IMR-90 (cell line): ENCODE results near the gene PSMA6. TPM values are rescaled to one million over a fixed set of nuclear protein-coding genes. Genes with fewer than 3 reads are reported as not detected.

Experiments used
- ATAC-seq: fragments of 200-7000 bp; cut with Tn5 transposase; 2 replicates; pipeline ENCODE4 v1.9.1; 2020; ENCODE audit warnings: low read depth, mild to moderate bottlenecking, moderate library complexity
- BruUV-seq: library from RNA; stranded (reverse); fragments of 400-500 nt; replicated peaks from 2 replicates; lab custom pipeline; 2021; lab: Mats Ljungman, UMichigan
- CTCF ChIA-PET: fragments of 300-600 bp; formaldehyde crosslinking; extraction: SDS; loops from one replicate; lab custom pipeline; 2021; ENCODE audit warnings: antibody characterized with exemption; lab: Yijun Ruan, JAX
- POLR2A ChIA-PET: fragments of 300-600 bp; sonication (Branson Sonifier 250); formaldehyde crosslinking; loops from one replicate; lab custom pipeline; 2022; ENCODE audit warnings: antibody characterized with exemption; ENCODE audit not compliant: unreplicated experiment; lab: Charles Lee
- DNase-seq: peaks from one replicate; pipeline ENCODE4 v3.0.0; 2013
- H2AFZ ChIP-seq: replicated peaks from 2 replicates; pipeline ENCODE3; 2013; ENCODE audit warnings: low read length, mild to moderate bottlenecking; ENCODE audit not compliant: poor library complexity
- H2AK5ac ChIP-seq: 2 replicates; pipeline ENCODE4 v1.6.1; 2013; ENCODE audit warnings: low read depth, low read length, inconsistent platforms
- H2AK9ac ChIP-seq: replicated peaks from 2 replicates; pipeline ENCODE3; 2013; ENCODE audit warnings: mild to moderate bottlenecking, low read depth, low read length, moderate library complexity; ENCODE audit not compliant: poor library complexity
- H2BK120ac ChIP-seq: 2 replicates; pipeline ENCODE4 v1.6.1; 2013; ENCODE audit warnings: low read depth, low read length, inconsistent platforms
- H2BK15ac ChIP-seq: 3 replicates; pipeline ENCODE4 v1.6.1; 2013; ENCODE audit warnings: low read depth, low read length, inconsistent platforms
- H2BK20ac ChIP-seq: 2 replicates; pipeline ENCODE4 v1.6.1; 2013; ENCODE audit warnings: low read depth, mild to moderate bottlenecking, inconsistent platforms, low read length, moderate library complexity
- H2BK5ac ChIP-seq: 2 replicates; pipeline ENCODE4 v1.6.1; 2013; ENCODE audit warnings: mild to moderate bottlenecking, low read depth, low read length, inconsistent platforms; ENCODE audit not compliant: poor library complexity, severe bottlenecking
- H3K14ac ChIP-seq: replicated peaks from 2 replicates; pipeline ENCODE4 v1.6.1; 2013; ENCODE audit warnings: low read depth, low read length, inconsistent platforms
- H3K18ac ChIP-seq: 2 replicates; pipeline ENCODE4 v1.6.1; 2013; ENCODE audit warnings: low read depth, low read length, control low read depth
- H3K23ac ChIP-seq: 2 replicates; pipeline ENCODE4 v1.6.1; 2013; ENCODE audit warnings: low read depth, low read length, inconsistent platforms
- H3K27ac ChIP-seq: 2 replicates; pipeline ENCODE4 v1.5.1; 2013; ENCODE audit warnings: mild to moderate bottlenecking, control low read depth, low read length; ENCODE audit not compliant: insufficient read depth
- H3K27me3 ChIP-seq: 2 replicates; pipeline ENCODE4 v1.6.1; 2013; ENCODE audit warnings: low read length; ENCODE audit not compliant: control insufficient read depth, insufficient read depth
- H3K36me3 ChIP-seq: 2 replicates; pipeline ENCODE4 v1.6.1; 2013; ENCODE audit warnings: low read length, mixed read lengths; ENCODE audit not compliant: control insufficient read depth, insufficient read depth
- H3K4ac ChIP-seq: 2 replicates; pipeline ENCODE4 v1.6.1; 2013; ENCODE audit warnings: low read depth, low read length, inconsistent platforms
- H3K4me1 ChIP-seq: 2 replicates; pipeline ENCODE4 v1.6.1; 2013; ENCODE audit warnings: low read length, mixed read lengths; ENCODE audit not compliant: control insufficient read depth, insufficient read depth
- H3K4me2 ChIP-seq: 2 replicates; pipeline ENCODE4 v1.6.1; 2013; ENCODE audit warnings: low read depth, mild to moderate bottlenecking, control low read depth, low read length, moderate library complexity
- H3K4me3 ChIP-seq: 2 replicates; pipeline ENCODE4 v1.5.1; 2013; ENCODE audit warnings: low read depth, mild to moderate bottlenecking, control low read depth, low read length, moderate library complexity; ENCODE audit not compliant: insufficient read depth
- H3K56ac ChIP-seq: 2 replicates; pipeline ENCODE4 v1.6.1; 2013; ENCODE audit warnings: low read length, inconsistent platforms; ENCODE audit not compliant: insufficient read depth; ENCODE audit errors: extremely low read depth
- H3K79me1 ChIP-seq, 2 experiments: 2 replicates each; pipeline ENCODE4 v1.6.1; 2013; ENCODE audit warnings: low read length in 2 of 2, inconsistent platforms in 1 of 2, low read depth in 1 of 2
- H3K9ac ChIP-seq: 2 replicates; pipeline ENCODE4 v1.6.1; 2013; ENCODE audit warnings: low read depth, low read length, control low read depth
- H3K9me1 ChIP-seq: 2 replicates; pipeline ENCODE4 v1.6.1; 2013; ENCODE audit warnings: low read length, inconsistent platforms; ENCODE audit not compliant: insufficient read depth
- H3K9me3 ChIP-seq: 2 replicates; pipeline ENCODE4 v1.6.1; 2013; ENCODE audit warnings: low read length; ENCODE audit not compliant: control insufficient read depth, insufficient read depth
- H4K20me1 ChIP-seq: 2 replicates; pipeline ENCODE4 v1.6.1; 2013; ENCODE audit warnings: low read length, inconsistent platforms; ENCODE audit not compliant: insufficient read depth
- H4K5ac ChIP-seq: 2 replicates; pipeline ENCODE4 v1.6.1; 2013; ENCODE audit warnings: mild to moderate bottlenecking, low read depth, low read length, control low read depth
- H4K8ac ChIP-seq, 2 experiments: 2 replicates each; pipeline ENCODE4 v1.6.1; 2013; ENCODE audit warnings: low read depth in 2 of 2, low read length in 2 of 2, control low read depth in 1 of 2, inconsistent platforms in 1 of 2
- H4K91ac ChIP-seq: 2 replicates; pipeline ENCODE4 v1.6.1; 2013; ENCODE audit warnings: low read depth, low read length, inconsistent platforms; ENCODE audit not compliant: insufficient read depth
- BHLHE40 ChIP-seq: fragments of 150-350 bp; IDR thresholded peaks from 2 replicates; pipeline ENCODE4 v1.6.1; 2016; ENCODE audit warnings: mild to moderate bottlenecking, low read depth, low read length
- CEBPB ChIP-seq: IDR thresholded peaks from 2 replicates; pipeline ENCODE4 v1.6.1; 2012; ENCODE audit warnings: low read depth, low read length, improper control_type of control experiment
- MAFK ChIP-seq: IDR thresholded peaks from 2 replicates; pipeline ENCODE4 v1.6.1; 2012; ENCODE audit warnings: low read depth, low read length, improper control_type of control experiment
- MAZ ChIP-seq: IDR thresholded peaks from 2 replicates; pipeline ENCODE4 v1.6.1; 2012; ENCODE audit warnings: low read depth, mild to moderate bottlenecking, low read length, improper control_type of control experiment, moderate library complexity, borderline replicate concordance
- MXI1 ChIP-seq: IDR thresholded peaks from 2 replicates; pipeline ENCODE4 v1.6.1; 2012; ENCODE audit warnings: low read depth, mild to moderate bottlenecking, low read length, moderate library complexity, borderline replicate concordance
- NFE2L2 ChIP-seq: fragments of 150-350 bp; IDR thresholded peaks from 2 replicates; pipeline ENCODE4 v1.6.1; 2016; ENCODE audit warnings: low read depth, mild to moderate bottlenecking, low read length
- POLR2A ChIP-seq: IDR thresholded peaks from 2 replicates; pipeline ENCODE4 v1.6.1; 2012; ENCODE audit warnings: mild to moderate bottlenecking, low read depth, low read length
- RAD21 ChIP-seq: IDR thresholded peaks from 2 replicates; pipeline ENCODE4 v1.6.1; 2012; ENCODE audit warnings: low read length, improper control_type of control experiment
- RCOR1 ChIP-seq: IDR thresholded peaks from 2 replicates; pipeline ENCODE4 v1.6.1; 2012; ENCODE audit warnings: mild to moderate bottlenecking, low read length, improper control_type of control experiment; ENCODE audit not compliant: insufficient replicate concordance
- SMC3 ChIP-seq: fragments of 150-350 bp; IDR thresholded peaks from 2 replicates; pipeline ENCODE4 v1.6.1; 2016; ENCODE audit warnings: low read depth, mild to moderate bottlenecking, antibody characterized with exemption, low read length, moderate library complexity
- WGBS, 2 experiments: methylation state at CpG; one replicate each; pipeline versions ENCODE4 v1.1.5 to v1.1.7; 2013; ENCODE audit warnings: missing lambda C conversion rate in 2 of 2; ENCODE audit not compliant: insufficient read length in 1 of 2; ENCODE audit errors: extremely low coverage in 2 of 2; 5-methylcytosine and 5-hydroxymethylcytosine counted together
- dilution Hi-C: fragments of 300-500 bp; cut with HindIII; formaldehyde crosslinking; loops from one replicate; pipeline ENCODE4 v1.14.3; 2018; ENCODE audit warnings: low sequenced_read_pairs; ENCODE audit not compliant: unreplicated experiment
- in situ Hi-C: fragments of 300-500 bp; cut with MboI; formaldehyde crosslinking; loops from 3 replicates; pipeline ENCODE4 v1.14.3; 2019; ENCODE audit warnings: low sequenced_read_pairs, inconsistent platforms, mixed read lengths
- intact Hi-C: fragments of 100-400 bp; cut with micrococcal nuclease; formaldehyde crosslinking; loops from 2 replicates; pipeline ENCODE4 v1.10.0; 2022
- polyA plus RNA-seq, 3 experiments: library from polyadenylated mRNA; depleted of rRNA; stranded (reverse); fragments of >200 nt; gene quantifications; 2 replicates each; pipeline ENCODE4 v1.2.3, GENCODE V29; 2012; ENCODE audit warnings: low replicate concordance in 1 of 3
- total RNA-seq: library from RNA; depleted of rRNA; stranded (reverse); fragments of >200 nt; gene quantifications from 2 replicates; pipeline ENCODE4 v1.2.3, GENCODE V29; 2012
- TF ChIP-seq, protein P1 (sequence below): fragments of 150-350 bp; IDR thresholded peaks from 2 replicates; pipeline ENCODE4 v1.6.1; 2017; ENCODE audit warnings: mild to moderate bottlenecking, antibody characterized with exemption, low read length, low read depth
- TF ChIP-seq, protein P2 (sequence below): conservative IDR thresholded peaks from 2 replicates; pipeline ENCODE4 v1.5.1; 2012; ENCODE audit warnings: mild to moderate bottlenecking, low read depth, low read length, improper control_type of control experiment
- TF ChIP-seq, protein P3 (sequence below): fragments of 150-350 bp; IDR thresholded peaks from 2 replicates; pipeline ENCODE4 v1.6.1; 2016; ENCODE audit warnings: low read depth, mild to moderate bottlenecking, low read length, moderate library complexity, borderline replicate concordance

Gene PSMA6
- total and polyA plus RNA-seq, 2 of the 4 experiments (the other 2 are of a cell fraction), result 184 to 530 TPM

DNA sequence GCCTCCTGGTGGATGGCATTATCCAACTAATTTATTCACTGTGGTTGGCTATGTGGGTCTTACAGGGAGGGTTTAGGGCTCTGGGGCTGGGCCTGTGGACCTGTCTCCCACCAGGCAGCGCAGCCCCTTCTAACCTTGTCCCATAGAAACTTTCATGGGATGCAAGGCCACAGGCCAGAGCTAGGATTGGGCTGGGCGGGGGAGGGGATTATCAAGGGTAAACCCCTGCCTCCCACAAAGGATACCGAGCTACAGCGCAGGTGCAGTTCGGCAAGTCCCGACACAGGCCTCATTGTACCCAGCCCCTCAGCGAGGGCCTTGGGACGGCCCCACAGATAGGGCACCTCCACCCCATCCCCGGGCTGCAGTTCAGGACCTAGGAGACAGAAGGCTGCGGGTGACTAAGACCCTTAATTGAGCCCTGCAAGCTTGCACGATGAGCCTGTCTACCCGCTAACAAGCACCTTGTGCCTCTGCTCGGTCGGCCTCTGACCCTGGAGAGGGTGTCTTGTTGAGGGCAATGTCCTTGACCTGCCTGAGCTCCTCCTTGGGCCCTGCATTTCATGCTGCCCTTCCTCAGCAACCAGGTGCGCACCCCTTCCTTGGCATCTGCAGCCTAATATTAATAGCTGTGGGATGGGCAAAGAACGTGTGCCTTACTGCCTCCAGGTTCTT, 46.7 kb downstream of the PSMA6 start:
- Histone ChIP-seq H3K4me3 (no peak overlapping the region), H2AFZ (no peak overlapping the region), H2BK5ac (no peak overlapping the region), H3K9ac (no peak overlapping the region), H4K20me1 (no peaks in the 10 kb centered on the region), H3K79me1 (0 out of 4 replicates have a peak, but pooled peaks cover 0 to 6% of the 10 kb centered on the region in 2 experiments), H3K23ac (no peak overlapping the region), H3K56ac (no peak overlapping the region), H2AK9ac (no peak overlapping the region), H2BK15ac (no peak overlapping the region), H3K9me3 (no peaks in the 10 kb centered on the region), H3K4me2 (no peak overlapping the region), H4K8ac (no peak overlapping the region), H3K9me1 (peaks cover 29% of the 10 kb centered on the region), H3K14ac (no peak overlapping the region), H3K4me1 (peaks cover 39% of the 10 kb centered on the region), H4K91ac (no peak overlapping the region), H3K36me3 (no peaks in the 10 kb centered on the region), H2AK5ac (peak overlapping the region; percentile 30; the same call in 1 of the 2 replicates), H3K27ac (no peak overlapping the region), H2BK120ac (no peak overlapping the region), H3K18ac (no peak overlapping the region), H2BK20ac (peak overlapping the region; percentile 56; the same call in 1 of the 2 replicates), H3K27me3 (no peaks in the 10 kb centered on the region), H4K5ac (no peak overlapping the region), H3K4ac (no peak overlapping the region)
- CTCF ChIA-PET, result no interaction called here
- POLR2A ChIA-PET, result no interaction called here
- intact Hi-C loops (no loop called here), dilution Hi-C loops (no loop called here), in situ Hi-C loops (no loop called here)
- no TSS peak for BruUV-seq
- DNase-seq (no peak), ATAC-seq (no peak)
- WGBS, 2 experiments, result 100% methylated on average over 4 of the region's 16 CpGs; no CpG with 5 or more reads in 1 of the 2 experiments
- TF ChIP-seq, protein P1, sequence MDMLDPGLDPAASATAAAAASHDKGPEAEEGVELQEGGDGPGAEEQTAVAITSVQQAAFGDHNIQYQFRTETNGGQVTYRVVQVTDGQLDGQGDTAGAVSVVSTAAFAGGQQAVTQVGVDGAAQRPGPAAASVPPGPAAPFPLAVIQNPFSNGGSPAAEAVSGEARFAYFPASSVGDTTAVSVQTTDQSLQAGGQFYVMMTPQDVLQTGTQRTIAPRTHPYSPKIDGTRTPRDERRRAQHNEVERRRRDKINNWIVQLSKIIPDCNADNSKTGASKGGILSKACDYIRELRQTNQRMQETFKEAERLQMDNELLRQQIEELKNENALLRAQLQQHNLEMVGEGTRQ, result no peak
- no peak for TF ChIP-seq RCOR1
- TF ChIP-seq MAFK, result no peak
- TF ChIP-seq, protein P2, sequence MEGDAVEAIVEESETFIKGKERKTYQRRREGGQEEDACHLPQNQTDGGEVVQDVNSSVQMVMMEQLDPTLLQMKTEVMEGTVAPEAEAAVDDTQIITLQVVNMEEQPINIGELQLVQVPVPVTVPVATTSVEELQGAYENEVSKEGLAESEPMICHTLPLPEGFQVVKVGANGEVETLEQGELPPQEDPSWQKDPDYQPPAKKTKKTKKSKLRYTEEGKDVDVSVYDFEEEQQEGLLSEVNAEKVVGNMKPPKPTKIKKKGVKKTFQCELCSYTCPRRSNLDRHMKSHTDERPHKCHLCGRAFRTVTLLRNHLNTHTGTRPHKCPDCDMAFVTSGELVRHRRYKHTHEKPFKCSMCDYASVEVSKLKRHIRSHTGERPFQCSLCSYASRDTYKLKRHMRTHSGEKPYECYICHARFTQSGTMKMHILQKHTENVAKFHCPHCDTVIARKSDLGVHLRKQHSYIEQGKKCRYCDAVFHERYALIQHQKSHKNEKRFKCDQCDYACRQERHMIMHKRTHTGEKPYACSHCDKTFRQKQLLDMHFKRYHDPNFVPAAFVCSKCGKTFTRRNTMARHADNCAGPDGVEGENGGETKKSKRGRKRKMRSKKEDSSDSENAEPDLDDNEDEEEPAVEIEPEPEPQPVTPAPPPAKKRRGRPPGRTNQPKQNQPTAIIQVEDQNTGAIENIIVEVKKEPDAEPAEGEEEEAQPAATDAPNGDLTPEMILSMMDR, result no peak
- TF ChIP-seq MXI1, result no peak
- no peak for TF ChIP-seq SMC3
- no peak for TF ChIP-seq MAZ
- TF ChIP-seq NFE2L2, result no peak
- TF ChIP-seq, protein P3, sequence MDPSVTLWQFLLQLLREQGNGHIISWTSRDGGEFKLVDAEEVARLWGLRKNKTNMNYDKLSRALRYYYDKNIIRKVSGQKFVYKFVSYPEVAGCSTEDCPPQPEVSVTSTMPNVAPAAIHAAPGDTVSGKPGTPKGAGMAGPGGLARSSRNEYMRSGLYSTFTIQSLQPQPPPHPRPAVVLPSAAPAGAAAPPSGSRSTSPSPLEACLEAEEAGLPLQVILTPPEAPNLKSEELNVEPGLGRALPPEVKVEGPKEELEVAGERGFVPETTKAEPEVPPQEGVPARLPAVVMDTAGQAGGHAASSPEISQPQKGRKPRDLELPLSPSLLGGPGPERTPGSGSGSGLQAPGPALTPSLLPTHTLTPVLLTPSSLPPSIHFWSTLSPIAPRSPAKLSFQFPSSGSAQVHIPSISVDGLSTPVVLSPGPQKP, result no peak
- no peak for TF ChIP-seq POLR2A
- no peak for TF ChIP-seq BHLHE40
- no peak for TF ChIP-seq RAD21
- TF ChIP-seq CEBPB, result no peak
